Spleen (tissue), 13 donors: Measurements from ENCODE around the gene EZR. TPM values are rescaled to one million over a fixed set of nuclear protein-coding genes. Genes with fewer than 3 reads are reported as not detected.

Source experiments
- DNase-seq: peaks from one replicate; pipeline ENCODE4 v3.0.0-alpha.2; 2020
- H3K27ac ChIP-seq, 8 donors: fragments of 200-600 bp; sonication (generic) in 7 of 8; 1 replicate in 4 of 8; 2 replicates in 4 of 8; pipeline versions ENCODE4 v1.5.0 to v1.8.0; 2016 to 2021; ENCODE audit warnings: inconsistent platforms in 4 of 8, mild to moderate bottlenecking in 4 of 8, moderate library complexity in 1 of 8
- H3K27me3 ChIP-seq, 7 donors: fragments of 200-600 bp; sonication (generic) in 6 of 7; replicated peaks in 1 of 7; 1 replicate in 4 of 7; 2 replicates in 3 of 7; pipeline versions ENCODE4 v1.5.0 to v1.8.0; 2016 to 2021; ENCODE audit warnings: inconsistent platforms in 3 of 7, mild to moderate bottlenecking in 1 of 7
- H3K36me3 ChIP-seq, 6 donors: fragments of 200-600 bp; sonication (generic) in 5 of 6; 1 replicate in 4 of 6; 2 replicates in 2 of 6; pipeline versions ENCODE4 v1.5.0 to v1.8.0; 2016 to 2021; ENCODE audit warnings: inconsistent platforms in 2 of 6
- H3K4me1 ChIP-seq, 6 donors: fragments of 200-600 bp; sonication (generic) in 5 of 6; 1 replicate in 3 of 6; 2 replicates in 3 of 6; pipeline versions ENCODE4 v1.5.0 to v1.8.0; 2016 to 2021; ENCODE audit warnings: inconsistent platforms in 3 of 6
- H3K4me3 ChIP-seq, 8 donors: fragments of 200-600 bp; sonication (generic) in 7 of 8; 1 replicate in 4 of 8; 2 replicates in 4 of 8; pipeline versions ENCODE4 v1.5.0 to v1.8.0; 2016 to 2021; ENCODE audit warnings: inconsistent platforms in 4 of 8, mild to moderate bottlenecking in 4 of 8, moderate library complexity in 2 of 8
- H3K9me3 ChIP-seq, 8 donors: fragments of 200-600 bp; sonication (generic) in 7 of 8; 1 replicate in 4 of 8; 2 replicates in 4 of 8; pipeline versions ENCODE4 v1.5.0 to v1.8.0; 2016 to 2021; ENCODE audit warnings: inconsistent platforms in 4 of 8
- CTCF ChIP-seq, 11 experiments: fragments of 200-600 bp in 7 of 11; fragments of 450-650 bp in 4 of 11; sonication (generic) in 4 of 11; IDR thresholded peaks in 8 of 11; conservative IDR thresholded peaks in 3 of 11; 1 replicate in 7 of 11; 2 replicates in 4 of 11; pipeline versions ENCODE4 v1.4.0 to v1.8.0; 2016 to 2021; ENCODE audit warnings: antibody characterized with exemption in 11 of 11, inconsistent platforms in 4 of 11, mild to moderate bottlenecking in 1 of 11
- POLR2A ChIP-seq, 3 donors: fragments of 450-650 bp; IDR thresholded peaks; one replicate each; pipeline ENCODE4 v1.5.1; 2017; ENCODE audit warnings: antibody characterized with exemption in 3 of 3, mild to moderate bottlenecking in 1 of 3
- POLR2AphosphoS5 ChIP-seq, 3 donors: sonication (generic); formaldehyde crosslinking; IDR thresholded peaks; one replicate each; pipeline ENCODE4 v1.5.1; 2017; ENCODE audit warnings: antibody characterized with exemption in 3 of 3
- WGBS, 5 donors: extraction: QIAGEN DNeasy Blood & Tissue Kit in 3 of 5; methylation state at CpG; one replicate each; pipeline versions ENCODE4 v1.1.5 to v1.1.7; 2013 to 2018; 5-methylcytosine and 5-hydroxymethylcytosine counted together
- intact Hi-C: fragments of 100-400 bp; cut with DNase I; formaldehyde crosslinking; loops from one replicate; pipeline ENCODE4 v1.15.0; 2023; ENCODE audit warnings: low total_unique reads
- long read RNA-seq, 2 donors: transcript quantifications; one replicate each; lab custom pipeline, GENCODE V29; 2026
- polyA plus RNA-seq, 3 donors: library from polyadenylated mRNA; stranded (reverse); fragments of 200-250 nt; gene quantifications; one replicate each; pipeline ENCODE4 v1.2.1, GENCODE V29; 2013
- total RNA-seq, 7 donors: library from RNA; depleted of rRNA in 3 of 7; stranded (reverse); fragments of >200 nt in 3 of 7; fragmentation: NEBNext Ultra II Directional in 4 of 7; extraction: Animal tissue kit (Norgen Biotek cat#: 25700) in 4 of 7; gene quantifications; one replicate each; pipeline versions ENCODE4 v1.1.0 to v1.2.1, GENCODE V29; 2016 to 2021
- donor health status: healthy with polysubstance abuse.
- donor health status: DM: no; HTN: no; CAD: no; lungs with moderate emphysema.
- donor health status: DM: no; HTN: no; CAD: no.
- donor health status: Bipolar disorder and iron deficiency.
- donor health status: healthy.
- donor health status: DM: no; HTN: no; CAD: no.
- donor health status: DM: yes; HTN: yes; CAD: no.

EZR gene
- total RNA-seq (100 to 1,000 TPM; 101 to 153 (median 121) TPM), polyA plus RNA-seq (100 to 1,000 TPM in 2 of 3 donors, 10 to 100 TPM in 1; 78.0 to 121 (median 106) TPM)
- long read RNA-seq, donor 1, transcript EZR-201 (13 exons, 3,068 nt) = minor isoform, 8 of 121 reads
- long read RNA-seq, donor 1, transcript EZR-202 (14 exons, 3,096 nt) = major isoform, 9 of 121 reads
- long read RNA-seq, donor 1, partial matches to known transcripts = 104 of 121 reads
- long read RNA-seq, donor 1, other reads (novel, unspliced or antisense) = 0 of 121 reads
- long read RNA-seq, donor 2, transcript EZR-202 (14 exons, 3,096 nt) = major isoform, 13 of 99 reads
- long read RNA-seq, donor 2, partial matches to known transcripts = 83 of 99 reads
- long read RNA-seq, donor 2, other reads (novel, unspliced or antisense) = 0 of 99 reads

- Histone ChIP-seq H3K27ac (peak within 1 kb of the TSS; percentile 92 to 99 (median 96)), H3K4me1 (peaks cover 24 to 48% (median 34%) of the 10 kb centered on the region in 6 donors), H3K36me3 (peaks cover 0 to 16% (median 0%) of the 10 kb centered on the region in 6 donors), H3K4me3 (peak within 1 kb of the TSS; percentile 65 to 91 (median 78)), H3K27me3 (no peaks in the 10 kb centered on the region), H3K9me3 (no peaks in the 10 kb centered on the region)
- 7 to 17% (median 8%) methylated on average over 33 to 67 of the region's 67 CpGs for WGBS, 5 donors
- intact Hi-C loops = no loop called here
- TF ChIP-seq POLR2A (IDR thresholded peaks at IDR 0.05) (peak; percentile 45 to 70 (median 62)), POLR2AphosphoS5 (IDR thresholded peaks at IDR 0.05) (peak; percentile 95 to 97 (median 96)), CTCF (IDR thresholded peaks at IDR 0.05 in 8 of 11, conservative IDR thresholded peaks at IDR 0.05 in 3 of 11) (peak in 3 of 11 experiments; percentile 13 to 37 (median 28))
- DNase-seq = peak; percentile 96
Measured at GRCh38 chr6:158819213-158819976, at the start of gene EZR. EZR (minus strand) TSS chr6:158819368; CDS start chr6:158818093, 1,275 bp downstream.

- no peak for TF ChIP-seq CTCF (IDR thresholded peaks at IDR 0.05 in 8 of 11, conservative IDR thresholded peaks at IDR 0.05 in 3 of 11)
- TF ChIP-seq POLR2AphosphoS5 (IDR thresholded peaks at IDR 0.05) = no peak
- no peak for TF ChIP-seq POLR2A (IDR thresholded peaks at IDR 0.05)
- intact Hi-C loops = no loop called here
Measured at GRCh38 chr6:158868122-158868480, 48.9 kb upstream of the EZR start.

GRCh38 chr6:158867381-158868121 is 48.4 kb upstream of the EZR start:
- intact Hi-C loops = no loop called here
- Histone ChIP-seq H3K9me3 (no peaks in the 10 kb centered on the region), H3K4me3 (no peak overlapping the region), H3K27me3 (no peaks in the 10 kb centered on the region), H3K36me3 (no peaks in the 10 kb centered on the region), H3K27ac (peak overlapping the region in 6 of 8 donors; percentile 60 to 97 (median 91)), H3K4me1 (peaks cover 4 to 58% (median 33%) of the 10 kb centered on the region in 6 donors)
- no peak for DNase-seq
- WGBS, 5 donors = 73 to 84% (median 78%) methylated on average over 10 of the region's 10 CpGs
- TF ChIP-seq POLR2AphosphoS5 (IDR thresholded peaks at IDR 0.05) (peak in 1 of 3 donors; percentile 60), POLR2A (IDR thresholded peaks at IDR 0.05) (no peak)

More at GRCh38 chr6:158868122-158868480, 48.9 kb upstream of the EZR start:
- no peak overlapping the region for H3K4me3 ChIP-seq
- no peaks in the 10 kb centered on the region for H3K36me3 ChIP-seq
- peak overlapping the region in 6 of 8 donors; percentile 60 to 97 (median 91) for H3K27ac ChIP-seq
- H3K4me1 ChIP-seq = peaks cover 4 to 58% (median 33%) of the 10 kb centered on the region in 6 donors
- no peak for DNase-seq
- no peaks in the 10 kb centered on the region for H3K27me3 ChIP-seq
- 77 to 89% (median 87%) methylated on average over 6 of the region's 6 CpGs for WGBS, 5 donors
- no peaks in the 10 kb centered on the region for H3K9me3 ChIP-seq

GRCh38 chr6:158865769-158866168 is 46.6 kb upstream of the EZR start:
- peaks cover 4 to 56% (median 33%) of the 10 kb centered on the region in 6 donors for H3K4me1 ChIP-seq
- no peaks in the 10 kb centered on the region for H3K27me3 ChIP-seq
- peak overlapping the region in 5 of 8 donors; percentile 60 to 97 (median 91) for H3K27ac ChIP-seq
- H3K9me3 ChIP-seq = no peaks in the 10 kb centered on the region
- H3K36me3 ChIP-seq = no peaks in the 10 kb centered on the region
- DNase-seq = no peak
- intact Hi-C loops = no loop called here
- no peak for TF ChIP-seq POLR2AphosphoS5 (IDR thresholded peaks at IDR 0.05)
- no peak for TF ChIP-seq POLR2A (IDR thresholded peaks at IDR 0.05)
- no peak for TF ChIP-seq CTCF (IDR thresholded peaks at IDR 0.05 in 8 of 11, conservative IDR thresholded peaks at IDR 0.05 in 3 of 11)
- no peak overlapping the region for H3K4me3 ChIP-seq
- WGBS, 5 donors = 28 to 52% (median 43%) methylated on average over 2 of the region's 2 CpGs
